Keratinocyte (primary cell): Measurements from ENCODE around the gene ADPGK. TPM values are rescaled to one million over a fixed set of nuclear protein-coding genes. Genes with fewer than 3 reads are reported as not detected.

Experiments
- DNase-seq: peaks from one replicate; pipeline ENCODE4 v3.0.0-alpha.2; 2011; ENCODE audit warnings: low read depth, missing footprints, low spot score
- FAIRE-seq: peaks from 2 replicates; lab custom pipeline; 2011; peaks lifted over from hg19 to GRCh38; lab: Jason Lieb, UNC
- H2AFZ ChIP-seq: 2 replicates; pipeline ENCODE4 v1.6.0; 2012; ENCODE audit warnings: low read length, control low read depth, inconsistent platforms; ENCODE audit not compliant: control insufficient read depth
- H3K27ac ChIP-seq: 2 replicates; pipeline ENCODE4 v1.5.1; 2011; ENCODE audit warnings: low read length; ENCODE audit not compliant: control insufficient read depth, insufficient read depth
- H3K27me3 ChIP-seq: 3 replicates; pipeline ENCODE4 v1.6.0; 2011; ENCODE audit warnings: low read length; ENCODE audit not compliant: control insufficient read depth, insufficient read depth; ENCODE audit errors: extremely low read depth
- H3K36me3 ChIP-seq, 2 experiments: 2 replicates in 1 of 2; 3 replicates in 1 of 2; pipeline ENCODE4 v1.5.1; 2011; ENCODE audit warnings: low read length in 2 of 2, mild to moderate bottlenecking in 1 of 2; ENCODE audit not compliant: control insufficient read depth in 2 of 2, insufficient read depth in 2 of 2; ENCODE audit errors: extremely low read depth in 1 of 2
- H3K4me1 ChIP-seq: 3 replicates; pipeline ENCODE4 v1.5.1; 2011; ENCODE audit warnings: low read length; ENCODE audit not compliant: control insufficient read depth, insufficient read depth; ENCODE audit errors: extremely low read depth
- H3K4me2 ChIP-seq: 3 replicates; pipeline ENCODE4 v1.6.0; 2011; ENCODE audit warnings: low read depth, low read length; ENCODE audit not compliant: control insufficient read depth, insufficient read depth; ENCODE audit errors: extremely low read depth
- H3K4me3 ChIP-seq, 3 experiments: fragments of 200-600 bp in 1 of 3; sonication (generic) in 1 of 3; 2 replicates in 2 of 3; 3 replicates in 1 of 3; pipeline ENCODE4 v1.5.1; 2011 to 2016; ENCODE audit warnings: low read length in 3 of 3, mild to moderate bottlenecking in 3 of 3, control low read depth in 2 of 3, inconsistent platforms in 1 of 3, low read depth in 1 of 3, mixed read lengths in 1 of 3, mixed run types in 1 of 3, moderate library complexity in 1 of 3; ENCODE audit not compliant: control insufficient read depth in 2 of 3, insufficient read depth in 2 of 3; ENCODE audit errors: extremely low read depth in 1 of 3
- H3K79me2 ChIP-seq: 2 replicates; pipeline ENCODE4 v1.6.0; 2012; ENCODE audit warnings: low read length; ENCODE audit not compliant: control insufficient read depth, insufficient read depth
- H3K9ac ChIP-seq: 3 replicates; pipeline ENCODE4 v1.6.0; 2011; ENCODE audit warnings: low read length; ENCODE audit not compliant: control insufficient read depth, insufficient read depth; ENCODE audit errors: extremely low read depth
- H3K9me1 ChIP-seq: 3 replicates; pipeline ENCODE4 v1.6.0; 2011; ENCODE audit warnings: low read length; ENCODE audit not compliant: control insufficient read depth, insufficient read depth; ENCODE audit errors: extremely low read depth
- H3K9me3 ChIP-seq: 2 replicates; pipeline ENCODE4 v1.5.1; 2012; ENCODE audit warnings: low read depth, low read length; ENCODE audit not compliant: control insufficient read depth
- H4K20me1 ChIP-seq: 3 replicates; pipeline ENCODE4 v1.6.0; 2011; ENCODE audit warnings: low read length; ENCODE audit not compliant: control insufficient read depth, insufficient read depth; ENCODE audit errors: extremely low read depth
- CTCF ChIP-seq, 3 experiments: IDR thresholded peaks in 1 of 3; conservative IDR thresholded peaks in 1 of 3; optimal IDR thresholded peaks in 1 of 3; 2 replicates in 2 of 3; 3 replicates in 1 of 3; pipeline versions ENCODE3 to v1.5.1; 2011; ENCODE audit warnings: low read length in 3 of 3, mild to moderate bottlenecking in 3 of 3, moderate library complexity in 2 of 3, control low read depth in 1 of 3, inconsistent platforms in 1 of 3; ENCODE audit not compliant: insufficient read depth in 2 of 3; ENCODE audit errors: extremely low read depth in 1 of 3
- EZH2 ChIP-seq: IDR thresholded peaks from one replicate; pipeline ENCODE4 v1.6.1; 2012; ENCODE audit warnings: inconsistent platforms, mild to moderate bottlenecking, low read length, moderate library complexity
- dilution Hi-C: fragments of 300-500 bp; cut with MboI; formaldehyde crosslinking; loops from one replicate; pipeline ENCODE4 v1.7.0; 2020; ENCODE audit warnings: low sequenced_read_pairs; ENCODE audit not compliant: extremely low pct_ligation_motif_present
- polyA plus RNA-seq, 5 experiments: library from polyadenylated mRNA; depleted of rRNA in 3 of 5; stranded (reverse) in 3 of 5; stranded (forward) in 1 of 5; unstranded in 1 of 5; fragments of >200 nt; gene quantifications; 1 replicate in 1 of 5; 2 replicates in 3 of 5; 3 replicates in 1 of 5; pipeline versions ENCODE4 v1.2.1 to v1.2.3, GENCODE V29; 2011 to 2012; ENCODE audit warnings: missing spikeins in 2 of 5, low read depth in 1 of 5, low replicate concordance in 1 of 5

The ADPGK gene
- polyA plus RNA-seq, 1 donor (not counting 4 experiments of a cell fraction or from before 2014, with no cell fraction given) = 62.3 TPM

- Histone ChIP-seq H3K27ac (no peak overlapping the region), H3K9me1 (no peaks in the 10 kb centered on the region), H3K9me3 (no peaks in the 10 kb centered on the region), H3K79me2 (peaks cover 74% of the 10 kb centered on the region), H2AFZ (no peak overlapping the region), H3K36me3 (peaks cover 7 to 16% of the 10 kb centered on the region in 2 experiments), H3K27me3 (no peaks in the 10 kb centered on the region), H3K4me3 (no peak overlapping the region), H3K4me2 (no peak overlapping the region), H3K9ac (no peak overlapping the region), H4K20me1 (no peaks in the 10 kb centered on the region), H3K4me1 (peaks cover 8% of the 10 kb centered on the region)
- no peak for TF ChIP-seq CTCF (optimal IDR thresholded peaks at IDR 0.05 in 1 of 3, IDR thresholded peaks at IDR 0.05 in 1 of 3, conservative IDR thresholded peaks at IDR 0.05 in 1 of 3; ENCODE audit: extremely low read depth in 1 of 3, insufficient read depth in 2 of 3, low read length in 3 of 3)
- no peak for TF ChIP-seq EZH2
- dilution Hi-C loops = no loop called here
- no peak for DNase-seq
- FAIRE-seq = no peak
These were observed 4.8 kb downstream of the ADPGK start for GRCh38 chr15:72778796-72779195.

- H3K79me2 ChIP-seq = peaks cover 38% of the 10 kb centered on the region
- no peak overlapping the region for H3K9ac ChIP-seq
- H3K4me3 ChIP-seq = no peak overlapping the region
- DNase-seq = no peak
- no peaks in the 10 kb centered on the region for H3K4me1 ChIP-seq
- peaks cover 12 to 18% of the 10 kb centered on the region in 2 experiments for H3K36me3 ChIP-seq
- TF ChIP-seq CTCF (optimal IDR thresholded peaks at IDR 0.05 in 1 of 3, IDR thresholded peaks at IDR 0.05 in 1 of 3, conservative IDR thresholded peaks at IDR 0.05 in 1 of 3; ENCODE audit: extremely low read depth in 1 of 3, insufficient read depth in 2 of 3, low read length in 3 of 3) = no peak
- TF ChIP-seq EZH2 = no peak
- no peaks in the 10 kb centered on the region for H3K9me1 ChIP-seq
- H3K9me3 ChIP-seq = no peaks in the 10 kb centered on the region
- no peaks in the 10 kb centered on the region for H3K27me3 ChIP-seq
- no peak for FAIRE-seq
- H3K4me2 ChIP-seq = no peak overlapping the region
- H3K27ac ChIP-seq = no peak overlapping the region
- no peak overlapping the region for H2AFZ ChIP-seq
- no peaks in the 10 kb centered on the region for H4K20me1 ChIP-seq
- dilution Hi-C loops = no loop called here
These were observed 8.7 kb downstream of the ADPGK start for GRCh38 chr15:72774696-72775383.
